Suprapubic skin (tissue), 4 donors: ENCODE data around the gene SKA3.

Experiments used
- CTCF ChIP-seq, 2 donors: fragments of 200-600 bp in 1 of 2; fragments of 450-650 bp in 1 of 2; sonication (generic) in 1 of 2; IDR thresholded peaks; one replicate each; pipeline ENCODE4 v1.5.1; 2016 to 2019; ENCODE audit warnings: antibody characterized with exemption in 2 of 2, mild to moderate bottlenecking in 1 of 2, moderate library complexity in 1 of 2
- EP300 ChIP-seq: sonication (generic); formaldehyde crosslinking; IDR thresholded peaks from one replicate; pipeline ENCODE4 v1.6.1; 2017; ENCODE audit warnings: antibody characterized with exemption
- POLR2A ChIP-seq, 2 donors: fragments of 450-650 bp; IDR thresholded peaks; one replicate each; pipeline ENCODE4 v1.6.1; 2017; ENCODE audit warnings: antibody characterized with exemption in 2 of 2, mild to moderate bottlenecking in 2 of 2, moderate library complexity in 2 of 2
- POLR2AphosphoS5 ChIP-seq, 3 donors: sonication (generic); formaldehyde crosslinking; IDR thresholded peaks; one replicate each; pipeline ENCODE4 v1.6.1; 2017; ENCODE audit warnings: antibody characterized with exemption in 3 of 3

GRCh38 chr13:21208652-21209154 lies 32.4 kb upstream of the SKA3 start:
- TF ChIP-seq CTCF (IDR thresholded peaks at IDR 0.05) (no peak), POLR2A (IDR thresholded peaks at IDR 0.05) (no peak), EP300 (no peak), POLR2AphosphoS5 (IDR thresholded peaks at IDR 0.05) (no peak)
